ENCODE results near the gene SIRT7. TPM values are rescaled to one million over a fixed set of nuclear protein-coding genes. Genes with fewer than 3 reads are reported as not detected.

Gene SIRT7
- total RNA-seq, 2 experiments from 2014 or later, result 49.1 to 69.3 TPM

GRCh38 chr17:81884520-81884919 lies 33.5 kb downstream of the SIRT7 start:
- Histone ChIP-seq H3K4me1 (ENCODE audit: insufficient read depth, low read length, poor library complexity, severe bottlenecking) (peaks cover 3% of the 10 kb centered on the region), H3K9me2 (ENCODE audit: insufficient read depth, low read length) (no peaks in the 10 kb centered on the region), H3K4me2 (ENCODE audit: low read length) (no peak overlapping the region), H3K9me3 (ENCODE audit: low read length) (no peaks in the 10 kb centered on the region), H3K27ac (ENCODE audit: low read depth, low read length, poor library complexity, severe bottlenecking) (no peak overlapping the region), H3K79me2 (ENCODE audit: insufficient read depth, low read depth, low read length) (peaks cover 26% of the 10 kb centered on the region), H3K36me3 (ENCODE audit: insufficient read depth, low read length) (peaks cover 100% of the 10 kb centered on the region), H3K4me3 (ENCODE audit: low read depth, low read length, poor library complexity, severe bottlenecking) (no peak overlapping the region), H2AFZ (ENCODE audit: low read length) (no peak overlapping the region), H4K20me1 (ENCODE audit: insufficient read depth, low read length) (peaks cover 12% of the 10 kb centered on the region; the same call in 1 of the 2 replicates)
- BruUV-seq (replicated peaks), result no TSS peak
- intact Hi-C loops (cut with micrococcal nuclease; ENCODE audit: unreplicated experiment), result no loop called here
- ChIA-PET POLR2A (interaction anchor here (0.6 to 1.3 kb wide), 3 partner anchors 9 to 493 kb away, joined by 3 to 4 read pairs (median 3); no protein-coding TSS in a partner anchor), CTCF (ENCODE audit: unreplicated experiment) (no interaction called here)
- no peak for DNase-seq (ENCODE audit: low spot score)
- TF ChIP-seq EZH2phosphoT487 (IDR thresholded peaks at IDR 0.05; ENCODE audit: borderline replicate concordance, low read depth, low read length) (no peak), CTCF (conservative IDR thresholded peaks at IDR 0.05; ENCODE audit: low read length) (no peak)

- no peak for TF ChIP-seq CTCF (conservative IDR thresholded peaks at IDR 0.05; ENCODE audit: low read length)
- no peak for TF ChIP-seq EZH2phosphoT487 (IDR thresholded peaks at IDR 0.05; ENCODE audit: borderline replicate concordance, low read depth, low read length)
- POLR2A ChIA-PET, result interaction anchor here (1.1 kb wide), 1 partner anchor 13 kb away, joined by 3 read pairs; no protein-coding TSS in a partner anchor
- Histone ChIP-seq H3K4me2 (ENCODE audit: low read length) (no peak overlapping the region), H4K20me1 (ENCODE audit: insufficient read depth, low read length) (no peaks in the 10 kb centered on the region), H3K4me1 (ENCODE audit: insufficient read depth, low read length, poor library complexity, severe bottlenecking) (peaks cover 8% of the 10 kb centered on the region), H3K79me2 (ENCODE audit: insufficient read depth, low read depth, low read length) (0 out of 2 replicates have a peak, but pooled peaks cover 5% of the 10 kb centered on the region), H3K9me2 (ENCODE audit: insufficient read depth, low read length) (no peaks in the 10 kb centered on the region), H3K36me3 (ENCODE audit: insufficient read depth, low read length) (peaks cover 78% of the 10 kb centered on the region), H3K4me3 (ENCODE audit: low read depth, low read length, poor library complexity, severe bottlenecking) (no peak overlapping the region), H3K27ac (ENCODE audit: low read depth, low read length, poor library complexity, severe bottlenecking) (no peak overlapping the region), H3K9me3 (ENCODE audit: low read length) (no peaks in the 10 kb centered on the region), H2AFZ (ENCODE audit: low read length) (no peak overlapping the region)
- BruUV-seq (replicated peaks), result no TSS peak
- DNase-seq (ENCODE audit: low spot score), result no peak
- intact Hi-C loops (cut with micrococcal nuclease; ENCODE audit: unreplicated experiment), result no loop called here
- CTCF ChIA-PET (ENCODE audit: unreplicated experiment), result no interaction called here
Observed at GRCh38 chr17:81879121-81879520, 38.9 kb downstream of the SIRT7 start.

GRCh38 chr17:81878294-81878693 lies 39.7 kb downstream of the SIRT7 start:
- Histone ChIP-seq H3K36me3 (ENCODE audit: insufficient read depth, low read length) (peaks cover 70% of the 10 kb centered on the region), H3K9me3 (ENCODE audit: low read length) (no peaks in the 10 kb centered on the region), H2AFZ (ENCODE audit: low read length) (no peak overlapping the region), H3K4me1 (ENCODE audit: insufficient read depth, low read length, poor library complexity, severe bottlenecking) (peaks cover 17% of the 10 kb centered on the region), H3K79me2 (ENCODE audit: insufficient read depth, low read depth, low read length) (0 out of 2 replicates have a peak, but pooled peaks cover 5% of the 10 kb centered on the region), H3K9me2 (ENCODE audit: insufficient read depth, low read length) (no peaks in the 10 kb centered on the region), H3K4me3 (ENCODE audit: low read depth, low read length, poor library complexity, severe bottlenecking) (no peak overlapping the region), H4K20me1 (ENCODE audit: insufficient read depth, low read length) (no peaks in the 10 kb centered on the region), H3K4me2 (ENCODE audit: low read length) (no peak overlapping the region), H3K27ac (ENCODE audit: low read depth, low read length, poor library complexity, severe bottlenecking) (no peak overlapping the region)
- no TSS peak for BruUV-seq (replicated peaks)
- ChIA-PET CTCF (ENCODE audit: unreplicated experiment) (no interaction called here), POLR2A (interaction anchor here (0.7 kb wide), 1 partner anchor 56 kb away, joined by 5 read pairs; no protein-coding TSS in a partner anchor)
- no peak for TF ChIP-seq CTCF (conservative IDR thresholded peaks at IDR 0.05; ENCODE audit: low read length)
- TF ChIP-seq EZH2phosphoT487 (IDR thresholded peaks at IDR 0.05; ENCODE audit: borderline replicate concordance, low read depth, low read length), result no peak
- no peak for DNase-seq (ENCODE audit: low spot score)
- intact Hi-C loops (cut with micrococcal nuclease; ENCODE audit: unreplicated experiment), result no loop called here
